HL-60 (cell line): ENCODE data around the gene SAP30BP.

Source experiments
- GABPA ChIP-seq: IDR thresholded peaks from 2 replicates; pipeline ENCODE4 v1.6.1; 2012; ENCODE audit warnings: low read depth
- POLR2AphosphoS5 ChIP-seq: IDR thresholded peaks from 2 replicates; pipeline ENCODE4 v1.6.1; 2012; ENCODE audit warnings: low read depth
- SPI1 ChIP-seq: IDR thresholded peaks from 2 replicates; pipeline ENCODE4 v1.6.1; 2012; ENCODE audit warnings: low read depth, mild to moderate bottlenecking, borderline replicate concordance
- TF ChIP-seq, protein P1 (sequence below): IDR thresholded peaks from one replicate; pipeline ENCODE4 v1.5.1; 2011; ENCODE audit warnings: low read length, control low read depth, inconsistent platforms; ENCODE audit not compliant: insufficient read depth
- TF ChIP-seq, protein P2 (sequence below): IDR thresholded peaks from 2 replicates; pipeline ENCODE4 v1.6.1; 2012; ENCODE audit warnings: low read depth; ENCODE audit not compliant: insufficient replicate concordance

DNA sequence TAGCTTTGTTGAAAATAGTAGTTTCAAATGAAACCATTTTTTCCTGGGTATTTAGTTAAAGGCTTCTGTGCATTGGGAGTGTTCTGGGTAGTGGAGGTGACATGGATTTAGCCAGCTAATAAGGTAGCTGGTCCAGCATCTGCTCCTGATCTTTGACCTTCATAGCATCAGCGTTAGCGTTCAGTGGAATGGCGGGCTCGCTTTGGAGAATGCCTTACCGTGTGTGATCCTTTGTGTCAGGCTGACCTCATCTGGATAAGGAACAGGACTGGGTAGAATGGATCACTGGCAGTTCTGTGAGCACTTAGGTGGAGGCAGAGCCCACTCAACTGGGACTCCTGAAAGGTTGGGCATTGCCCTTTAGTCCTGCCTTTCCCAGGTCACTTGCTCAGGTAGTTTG lies 3.7 kb downstream of the SAP30BP start:
- TF ChIP-seq, protein P1, sequence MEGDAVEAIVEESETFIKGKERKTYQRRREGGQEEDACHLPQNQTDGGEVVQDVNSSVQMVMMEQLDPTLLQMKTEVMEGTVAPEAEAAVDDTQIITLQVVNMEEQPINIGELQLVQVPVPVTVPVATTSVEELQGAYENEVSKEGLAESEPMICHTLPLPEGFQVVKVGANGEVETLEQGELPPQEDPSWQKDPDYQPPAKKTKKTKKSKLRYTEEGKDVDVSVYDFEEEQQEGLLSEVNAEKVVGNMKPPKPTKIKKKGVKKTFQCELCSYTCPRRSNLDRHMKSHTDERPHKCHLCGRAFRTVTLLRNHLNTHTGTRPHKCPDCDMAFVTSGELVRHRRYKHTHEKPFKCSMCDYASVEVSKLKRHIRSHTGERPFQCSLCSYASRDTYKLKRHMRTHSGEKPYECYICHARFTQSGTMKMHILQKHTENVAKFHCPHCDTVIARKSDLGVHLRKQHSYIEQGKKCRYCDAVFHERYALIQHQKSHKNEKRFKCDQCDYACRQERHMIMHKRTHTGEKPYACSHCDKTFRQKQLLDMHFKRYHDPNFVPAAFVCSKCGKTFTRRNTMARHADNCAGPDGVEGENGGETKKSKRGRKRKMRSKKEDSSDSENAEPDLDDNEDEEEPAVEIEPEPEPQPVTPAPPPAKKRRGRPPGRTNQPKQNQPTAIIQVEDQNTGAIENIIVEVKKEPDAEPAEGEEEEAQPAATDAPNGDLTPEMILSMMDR, result no peak
- no peak for TF ChIP-seq POLR2AphosphoS5
- TF ChIP-seq, protein P2, sequence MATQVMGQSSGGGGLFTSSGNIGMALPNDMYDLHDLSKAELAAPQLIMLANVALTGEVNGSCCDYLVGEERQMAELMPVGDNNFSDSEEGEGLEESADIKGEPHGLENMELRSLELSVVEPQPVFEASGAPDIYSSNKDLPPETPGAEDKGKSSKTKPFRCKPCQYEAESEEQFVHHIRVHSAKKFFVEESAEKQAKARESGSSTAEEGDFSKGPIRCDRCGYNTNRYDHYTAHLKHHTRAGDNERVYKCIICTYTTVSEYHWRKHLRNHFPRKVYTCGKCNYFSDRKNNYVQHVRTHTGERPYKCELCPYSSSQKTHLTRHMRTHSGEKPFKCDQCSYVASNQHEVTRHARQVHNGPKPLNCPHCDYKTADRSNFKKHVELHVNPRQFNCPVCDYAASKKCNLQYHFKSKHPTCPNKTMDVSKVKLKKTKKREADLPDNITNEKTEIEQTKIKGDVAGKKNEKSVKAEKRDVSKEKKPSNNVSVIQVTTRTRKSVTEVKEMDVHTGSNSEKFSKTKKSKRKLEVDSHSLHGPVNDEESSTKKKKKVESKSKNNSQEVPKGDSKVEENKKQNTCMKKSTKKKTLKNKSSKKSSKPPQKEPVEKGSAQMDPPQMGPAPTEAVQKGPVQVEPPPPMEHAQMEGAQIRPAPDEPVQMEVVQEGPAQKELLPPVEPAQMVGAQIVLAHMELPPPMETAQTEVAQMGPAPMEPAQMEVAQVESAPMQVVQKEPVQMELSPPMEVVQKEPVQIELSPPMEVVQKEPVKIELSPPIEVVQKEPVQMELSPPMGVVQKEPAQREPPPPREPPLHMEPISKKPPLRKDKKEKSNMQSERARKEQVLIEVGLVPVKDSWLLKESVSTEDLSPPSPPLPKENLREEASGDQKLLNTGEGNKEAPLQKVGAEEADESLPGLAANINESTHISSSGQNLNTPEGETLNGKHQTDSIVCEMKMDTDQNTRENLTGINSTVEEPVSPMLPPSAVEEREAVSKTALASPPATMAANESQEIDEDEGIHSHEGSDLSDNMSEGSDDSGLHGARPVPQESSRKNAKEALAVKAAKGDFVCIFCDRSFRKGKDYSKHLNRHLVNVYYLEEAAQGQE, result no peak
- TF ChIP-seq GABPA, result no peak
- no peak for TF ChIP-seq SPI1
